22Rv1 (cell line): ENCODE data around the gene N4BP2L2.

ENCODE experiments used
- CTCF ChIP-seq: fragments of 450-650 bp; IDR thresholded peaks from 2 replicates; pipeline ENCODE4 v1.5.1; 2017; ENCODE audit warnings: mild to moderate bottlenecking
- ZFX ChIP-seq: fragments of 450-650 bp; IDR thresholded peaks from 2 replicates; pipeline ENCODE4 v1.6.1; 2017; ENCODE audit warnings: antibody characterized with exemption, borderline replicate concordance

GRCh38 chr13:32383836-32384618 lies 154.6 kb downstream of the N4BP2L2 start:
- TF ChIP-seq CTCF: no peak
- no peak for TF ChIP-seq ZFX
